ENCODE data around the gene SPO11. TPM values are rescaled to one million over a fixed set of nuclear protein-coding genes. Genes with fewer than 3 reads are reported as not detected.

The SPO11 gene
- total and polyA plus RNA-seq, 9 of the 15 experiments (the other 6 are each of a cell fraction or from before 2014, with no cell fraction given) = not detected

- TF ChIP-seq VEZF1 (CRISPR knock-in tag; IDR thresholded peaks at IDR 0.05) (peak; percentile 49), NONO (IDR thresholded peaks at IDR 0.05; ENCODE audit: low read depth in 2 of 2, low read length in 1 of 2) (no peak), KLF13 (tag; IDR thresholded peaks at IDR 0.05; ENCODE audit: borderline replicate concordance, low read depth) (0 out of 2 replicates have a peak, but pooled peaks have one; percentile 33), CREB5 (CRISPR knock-in tag; IDR thresholded peaks at IDR 0.05) (no peak), SIRT6 (IDR thresholded peaks at IDR 0.05; ENCODE audit: low read depth, low read length) (no peak), SMARCA5 (IDR thresholded peaks at IDR 0.05) (no peak), CBFA2T3 (IDR thresholded peaks at IDR 0.05) (no peak), ZBTB8A (IDR thresholded peaks at IDR 0.05; ENCODE audit: partially characterized antibody) (no peak), ZNF511 (CRISPR knock-in tag; IDR thresholded peaks at IDR 0.05) (peak; percentile 68; the same call in 1 of the 2 replicates), CHD2 (IDR thresholded peaks at IDR 0.05; ENCODE audit: low read depth, low read length) (no peak), SMAD1 (IDR thresholded peaks at IDR 0.05; ENCODE audit: low read depth, low read length, partially characterized antibody) (no peak), THRAP3 (IDR thresholded peaks at IDR 0.05; ENCODE audit: borderline replicate concordance) (no peak), PTRF (tag; IDR thresholded peaks at IDR 0.05) (no peak), ZKSCAN1 (IDR thresholded peaks at IDR 0.05; ENCODE audit: low read depth, low read length) (no peak), EHMT2 (IDR thresholded peaks at IDR 0.05) (no peak), ZNF384 (IDR thresholded peaks at IDR 0.05; ENCODE audit: low read depth, low read length) (no peak), HDAC8 (tag; IDR thresholded peaks at IDR 0.05) (no peak), HOMEZ (CRISPR knock-in tag; IDR thresholded peaks at IDR 0.05) (no peak), ZBTB12 (CRISPR knock-in tag; IDR thresholded peaks at IDR 0.05) (no peak), SREBF1 (IDR thresholded peaks at IDR 0.05; ENCODE audit: borderline replicate concordance, low read depth, low read length) (no peak), TFAM (CRISPR knock-in tag; conservative IDR thresholded peaks at IDR 0.05) (no peak), MEF2A (IDR thresholded peaks at IDR 0.05; ENCODE audit: control insufficient read depth, low read depth, low read length) (no peak), NCOA6 (IDR thresholded peaks at IDR 0.05) (peak; percentile 41; the same call in 1 of the 2 replicates), HNRNPL (IDR thresholded peaks at IDR 0.05; ENCODE audit: low read depth, low read length) (no peak)
These were observed at the start of gene SPO11 (continued) for GRCh38 chr20:57329608-57330221.
